22Rv1 (cell line): ENCODE results near the gene RPS6KC1.

Experiments
- H3K27ac ChIP-seq: fragments of 450-650 bp; 2 replicates; pipeline ENCODE4 v1.5.1; 2017
- CTCF ChIP-seq: fragments of 450-650 bp; IDR thresholded peaks from 2 replicates; pipeline ENCODE4 v1.5.1; 2017; ENCODE audit warnings: mild to moderate bottlenecking
- ZFX ChIP-seq: fragments of 450-650 bp; IDR thresholded peaks from 2 replicates; pipeline ENCODE4 v1.6.1; 2017; ENCODE audit warnings: antibody characterized with exemption, borderline replicate concordance

RPS6KC1 gene

DNA sequence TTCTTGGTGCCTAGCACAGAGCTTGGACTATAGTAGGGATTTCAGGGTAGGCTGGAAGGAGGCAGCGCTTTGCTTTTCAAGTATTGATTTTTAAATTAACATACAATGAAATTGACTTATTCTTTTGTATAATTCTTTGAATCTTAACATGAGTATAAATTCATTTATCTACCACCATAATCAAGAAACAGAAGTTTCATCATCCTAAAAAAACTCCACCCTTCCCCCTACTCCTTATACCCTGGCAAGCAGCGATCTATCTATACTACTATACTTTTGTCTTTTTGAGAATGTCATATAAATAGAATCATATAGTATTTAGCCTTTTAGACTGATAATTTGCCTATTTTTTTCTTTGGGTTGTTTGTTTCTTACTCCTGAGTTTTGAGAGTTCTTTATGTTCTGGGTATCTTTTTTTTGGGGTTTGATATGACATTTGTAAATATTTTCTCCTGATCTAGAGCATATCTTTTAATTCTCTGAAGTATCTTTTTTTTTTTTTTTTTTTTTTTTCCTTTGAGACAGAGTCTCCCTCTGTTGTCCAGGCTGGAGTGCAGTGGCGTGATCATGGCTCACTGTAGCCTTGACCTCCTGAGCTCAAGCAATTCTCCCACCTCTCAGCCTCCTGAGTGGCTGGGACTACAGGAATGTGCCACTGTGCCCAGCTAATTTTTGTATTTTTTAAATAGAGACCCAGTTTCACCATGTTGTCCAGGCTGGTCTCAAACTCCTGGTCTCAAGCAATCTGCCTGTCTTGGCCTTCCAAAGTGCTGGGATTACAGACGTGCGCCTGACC, 6.4 kb downstream of the RPS6KC1 start:
- TF ChIP-seq ZFX (no peak), CTCF (no peak)

GRCh38 chr1:213060836-213061235, 9.8 kb downstream of the RPS6KC1 start:
- no peak overlapping the region for H3K27ac ChIP-seq
- TF ChIP-seq ZFX (no peak), CTCF (no peak)

More for the DNA sequence above, 6.4 kb downstream of the RPS6KC1 start:
- H3K27ac ChIP-seq = no peak overlapping the region

- H3K27ac ChIP-seq = no peak overlapping the region
- peak; percentile 65 for TF ChIP-seq CTCF
- no peak for TF ChIP-seq ZFX
Measured at GRCh38 chr1:213061263-213061662, 10.2 kb downstream of the RPS6KC1 start.

DNA sequence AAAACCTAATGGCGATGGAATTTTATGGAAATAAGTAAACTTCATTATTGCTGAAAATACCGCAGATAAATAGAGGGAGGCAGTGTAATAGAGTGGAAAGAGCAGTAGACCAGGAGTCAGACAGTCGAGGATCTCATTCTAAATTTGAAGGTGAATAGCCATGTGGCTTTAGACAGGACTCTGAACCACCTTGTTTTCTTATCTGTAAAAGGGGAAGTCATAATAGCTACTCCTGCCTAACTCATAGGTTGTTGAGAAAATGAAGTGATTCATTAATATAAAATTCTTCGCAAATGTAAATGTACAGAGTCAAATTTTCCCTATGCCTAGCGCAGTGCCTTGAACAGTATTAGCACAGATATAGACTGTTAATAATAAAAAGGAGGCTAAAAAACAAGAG, 14.8 kb downstream of the RPS6KC1 start:
- no peak for TF ChIP-seq ZFX
- no peak for TF ChIP-seq CTCF
- H3K27ac ChIP-seq = no peak overlapping the region

GRCh38 chr1:213066363-213066762, 15.3 kb downstream of the RPS6KC1 start:
- no peak for TF ChIP-seq CTCF
- TF ChIP-seq ZFX = no peak
- H3K27ac ChIP-seq = no peak overlapping the region

GRCh38 chr1:213067352-213067751, 16.3 kb downstream of the RPS6KC1 start:
- TF ChIP-seq CTCF (no peak), ZFX (no peak)
- no peak overlapping the region for H3K27ac ChIP-seq

DNA sequence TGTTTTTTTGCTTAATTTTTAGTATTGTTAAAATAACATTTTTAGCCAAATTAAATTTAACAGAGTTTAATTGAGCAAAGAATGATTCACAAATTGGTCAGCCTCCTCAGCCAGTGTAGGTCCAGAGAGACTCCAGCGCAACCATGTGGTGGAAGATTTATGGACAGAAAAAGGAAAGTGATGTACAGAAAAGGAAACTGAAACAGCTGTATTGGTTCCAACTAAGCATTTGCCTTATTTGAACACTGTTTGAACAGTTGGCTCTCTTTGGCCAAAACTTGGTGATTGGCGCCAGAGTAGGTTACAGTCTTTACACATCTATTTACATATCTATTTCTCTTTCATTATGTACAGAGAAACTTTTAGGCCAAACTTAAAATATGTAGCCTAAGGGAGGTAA, 19.4 kb downstream of the RPS6KC1 start:
- peak; percentile 76 for TF ChIP-seq CTCF
- TF ChIP-seq ZFX = no peak
- H3K27ac ChIP-seq = peak overlapping the region; percentile 66
